ENCODE measurements around the gene CCDC18. TPM values are rescaled to one million over a fixed set of nuclear protein-coding genes. Genes with fewer than 3 reads are reported as not detected.

The CCDC18 gene
- total and polyA plus RNA-seq, 8 donors, result 0.95 to 1.7 (median 1.2) TPM

- FAIRE-seq, result peak; percentile 34
- H3K9me3 ChIP-seq, result no peaks in the 10 kb centered on the region
- H3K36me3 ChIP-seq, result peaks cover 0 to 15% (median 8%) of the 10 kb centered on the region in 3 donors
- H3K27ac ChIP-seq, result no peak overlapping the region
- 40 to 48% methylated on average over 3 of the region's 3 CpGs for WGBS, 2 donors
- DNase-seq, result no peak
- no peak for TF ChIP-seq CTCF (IDR thresholded peaks at IDR 0.05)
- peak in 1 of 4 donors; percentile 43 for ATAC-seq
- H3K4me3 ChIP-seq, result no peak overlapping the region
- intact Hi-C loops (cut with DNase I), result no loop called here
- no peaks in the 10 kb centered on the region for H3K27me3 ChIP-seq
- peaks cover 0 to 6% (median 3%) of the 10 kb centered on the region in 3 donors for H3K4me1 ChIP-seq
Observed at GRCh38 chr1:93137604-93138292, 42.8 kb upstream of the CCDC18 start.

- 88 to 94% methylated on average over 1 of the region's 1 CpG for WGBS, 2 donors
- intact Hi-C loops (cut with DNase I), result no loop called here
- peaks cover 0 to 8% (median 8%) of the 10 kb centered on the region in 3 donors for H3K36me3 ChIP-seq
Observed at GRCh38 chr1:93140106-93140505, 40.4 kb upstream of the CCDC18 start.

GRCh38 chr1:93142161-93142560, 38.4 kb upstream of the CCDC18 start:
- TF ChIP-seq CTCF (IDR thresholded peaks at IDR 0.05), result no peak
- Histone ChIP-seq H3K4me3 (no peak overlapping the region), H3K4me1 (peaks cover 0 to 6% (median 3%) of the 10 kb centered on the region in 3 donors), H3K36me3 (peaks cover 0 to 6% (median 2%) of the 10 kb centered on the region in 3 donors), H3K27me3 (no peaks in the 10 kb centered on the region), H3K27ac (no peak overlapping the region), H3K9me3 (no peaks in the 10 kb centered on the region)
- intact Hi-C loops (cut with DNase I), result no loop called here
- WGBS, 2 donors, result 93 to 100% methylated on average over 2 of the region's 2 CpGs
- DNase-seq, result no peak
- ATAC-seq, result no peak
- FAIRE-seq, result no peak

More at GRCh38 chr1:93140106-93140505, 40.4 kb upstream of the CCDC18 start:
- no peak for ATAC-seq
- no peak for DNase-seq
- Histone ChIP-seq H3K27me3 (no peaks in the 10 kb centered on the region), H3K4me3 (no peak overlapping the region), H3K27ac (no peak overlapping the region), H3K9me3 (no peaks in the 10 kb centered on the region), H3K4me1 (peaks cover 0 to 6% (median 3%) of the 10 kb centered on the region in 3 donors)
- no peak for TF ChIP-seq CTCF (IDR thresholded peaks at IDR 0.05)
- no peak for FAIRE-seq

GRCh38 chr1:93143136-93143535, 37.4 kb upstream of the CCDC18 start:
- Histone ChIP-seq H3K27me3 (no peaks in the 10 kb centered on the region), H3K27ac (no peak overlapping the region), H3K4me3 (no peak overlapping the region), H3K36me3 (no peaks in the 10 kb centered on the region), H3K9me3 (no peaks in the 10 kb centered on the region), H3K4me1 (peaks cover 0 to under 1% (median 0%) of the 10 kb centered on the region in 3 donors)
- 56 to 57% methylated on average over 1 of the region's 1 CpG for WGBS, 2 donors
- DNase-seq (no peak), FAIRE-seq (no peak), ATAC-seq (no peak)
- no peak for TF ChIP-seq CTCF (IDR thresholded peaks at IDR 0.05)
- intact Hi-C loops (cut with DNase I), result no loop called here

- no peak overlapping the region for H3K27ac ChIP-seq
- 88 to 93% methylated on average over 4 of the region's 4 CpGs for WGBS, 2 donors
- DNase-seq (no peak), ATAC-seq (no peak), FAIRE-seq (no peak)
- no peaks in the 10 kb centered on the region for H3K36me3 ChIP-seq
- intact Hi-C loops (cut with DNase I), result no loop called here
- H3K4me1 ChIP-seq, result no peaks in the 10 kb centered on the region
- no peaks in the 10 kb centered on the region for H3K27me3 ChIP-seq
- TF ChIP-seq CTCF (IDR thresholded peaks at IDR 0.05), result no peak
- H3K4me3 ChIP-seq, result no peak overlapping the region
- no peaks in the 10 kb centered on the region for H3K9me3 ChIP-seq
Observed at GRCh38 chr1:93143769-93144168, 36.8 kb upstream of the CCDC18 start.
